ENCODE results near the gene SLFN12.

GRCh38 chr17:35414247-35414646 is 18.1 kb downstream of the SLFN12 start:
- TF ChIP-seq CTCF (IDR thresholded peaks at IDR 0.05) = no peak
- no peak for TF ChIP-seq POLR2A (IDR thresholded peaks at IDR 0.05)
